ENCODE data around the gene METTL2B. TPM values are rescaled to one million over a fixed set of nuclear protein-coding genes. Genes with fewer than 3 reads are reported as not detected.
"Not testable (repeated sequence)": the region's sequence is repeated elsewhere in the genome, so short reads cannot be mapped to it uniquely, and the experiment has no call there.

The METTL2B gene
- total RNA-seq, 1 donor from 2014 or later: 40.9 TPM

- H3K27ac Mint-ChIP-seq (ENCODE audit: unreplicated experiment): peak overlapping the region; percentile 92
- no peak for DNase-seq
- H3K27me3 Mint-ChIP-seq (ENCODE audit: unreplicated experiment): peaks cover 2% of the 10 kb centered on the region
- H3K9me3 Mint-ChIP-seq (ENCODE audit: unreplicated experiment): peaks cover 8% of the 10 kb centered on the region
- H3K4me3 Mint-ChIP-seq (ENCODE audit: unreplicated experiment): peak overlapping the region; percentile 91
- H3K4me1 Mint-ChIP-seq (ENCODE audit: low read depth, unreplicated experiment): peaks cover 24% of the 10 kb centered on the region
- no peaks in the 10 kb centered on the region for H3K36me3 Mint-ChIP-seq (ENCODE audit: unreplicated experiment)
- no peak for TF ChIP-seq CTCF (IDR thresholded peaks at IDR 0.05; ENCODE audit: partially characterized antibody, unreplicated experiment)
Measured at GRCh38 chr7:128454808-128455542, 21.6 kb upstream of the METTL2B start.

- peak; percentile 6 for TF ChIP-seq CTCF (IDR thresholded peaks at IDR 0.05; ENCODE audit: partially characterized antibody, unreplicated experiment)
- Mint-ChIP-seq H3K4me3 (ENCODE audit: unreplicated experiment) (peak within 1 kb of the TSS; percentile 91), H3K4me1 (ENCODE audit: low read depth, unreplicated experiment) (peaks cover 24% of the 10 kb centered on the region), H3K27me3 (ENCODE audit: unreplicated experiment) (peaks cover 2% of the 10 kb centered on the region), H3K36me3 (ENCODE audit: unreplicated experiment) (no peaks in the 10 kb centered on the region), H3K27ac (ENCODE audit: unreplicated experiment) (peak within 1 kb of the TSS; percentile 93), H3K9me3 (ENCODE audit: unreplicated experiment) (peaks cover 6% of the 10 kb centered on the region)
- DNase-seq: peak; percentile 90
Measured at GRCh38 chr7:128455543-128456254, 20.8 kb upstream of the METTL2B start, which contains the start of gene HILPDA. Gene HILPDA, plus strand, starts transcription at chr7:128455878. Its CDS starts 1,391 bp downstream, at chr7:128457269.

GRCh38 chr7:128456255-128456725 is 20.3 kb upstream of the METTL2B start:
- TF ChIP-seq CTCF (IDR thresholded peaks at IDR 0.05; ENCODE audit: partially characterized antibody, unreplicated experiment): no peak
- no peak for DNase-seq
- Mint-ChIP-seq H3K4me1 (ENCODE audit: low read depth, unreplicated experiment) (peaks cover 24% of the 10 kb centered on the region), H3K27ac (ENCODE audit: unreplicated experiment) (peak overlapping the region; percentile 93), H3K36me3 (ENCODE audit: unreplicated experiment) (no peaks in the 10 kb centered on the region), H3K4me3 (ENCODE audit: unreplicated experiment) (peak overlapping the region; percentile 91), H3K9me3 (ENCODE audit: unreplicated experiment) (peaks cover 6% of the 10 kb centered on the region), H3K27me3 (ENCODE audit: unreplicated experiment) (peaks cover 2% of the 10 kb centered on the region)

GRCh38 chr7:128457385-128457784 is 19.2 kb upstream of the METTL2B start:
- H3K27ac Mint-ChIP-seq (ENCODE audit: unreplicated experiment); H3K36me3 Mint-ChIP-seq (ENCODE audit: unreplicated experiment); DNase-seq; H3K27me3 Mint-ChIP-seq (ENCODE audit: unreplicated experiment); H3K9me3 Mint-ChIP-seq (ENCODE audit: unreplicated experiment): not testable (repeated sequence)
- Mint-ChIP-seq H3K4me1 (ENCODE audit: low read depth, unreplicated experiment) (peaks cover 24% of the 10 kb centered on the region), H3K4me3 (ENCODE audit: unreplicated experiment) (peak overlapping the region; percentile 91)

GRCh38 chr7:128458956-128459355 is 17.6 kb upstream of the METTL2B start:
- no peak overlapping the region for H3K4me3 Mint-ChIP-seq (ENCODE audit: unreplicated experiment)
- peaks cover 2% of the 10 kb centered on the region for H3K36me3 Mint-ChIP-seq (ENCODE audit: unreplicated experiment)
- TF ChIP-seq CTCF (IDR thresholded peaks at IDR 0.05; ENCODE audit: partially characterized antibody, unreplicated experiment): no peak
- H3K4me1 Mint-ChIP-seq (ENCODE audit: low read depth, unreplicated experiment): peaks cover 21% of the 10 kb centered on the region
- peaks cover 6% of the 10 kb centered on the region for H3K9me3 Mint-ChIP-seq (ENCODE audit: unreplicated experiment)
- no peak overlapping the region for H3K27ac Mint-ChIP-seq (ENCODE audit: unreplicated experiment)
- H3K27me3 Mint-ChIP-seq (ENCODE audit: unreplicated experiment): peaks cover 2% of the 10 kb centered on the region
- no peak for DNase-seq

All from glutamatergic neuron (in vitro differentiated cells).